Gastroesophageal sphincter (tissue), 4 donors: Measurements from ENCODE around the gene SERPINB13. TPM values are rescaled to one million over a fixed set of nuclear protein-coding genes. Genes with fewer than 3 reads are reported as not detected.

Experiments
- ATAC-seq: fragments of 150-250 bp; one replicate; pipeline ENCODE4 v1.9.1; 2016; ENCODE audit warnings: mild to moderate bottlenecking, moderate library complexity
- H3K27ac ChIP-seq, 4 donors: fragments of 200-600 bp; sonication (generic) in 3 of 4; 1 replicate in 3 of 4; 2 replicates in 1 of 4; pipeline ENCODE4 v1.5.1; 2016 to 2019
- H3K27me3 ChIP-seq: fragments of 200-600 bp; sonication (generic); one replicate; pipeline ENCODE4 v1.5.1; 2019
- H3K36me3 ChIP-seq, 2 donors: fragments of 200-600 bp; sonication (generic); one replicate each; pipeline ENCODE4 v1.5.1; 2019; ENCODE audit warnings: control low read depth in 1 of 2
- H3K4me1 ChIP-seq, 3 donors: fragments of 200-600 bp; sonication (generic); 1 replicate in 2 of 3; 2 replicates in 1 of 3; pipeline ENCODE4 v1.5.1; 2016 to 2019; ENCODE audit warnings: control low read depth in 2 of 3
- H3K4me3 ChIP-seq, 2 donors: fragments of 200-600 bp; sonication (generic); one replicate each; pipeline ENCODE4 v1.5.1; 2019; ENCODE audit warnings: mild to moderate bottlenecking in 1 of 2, moderate library complexity in 1 of 2
- H3K9me3 ChIP-seq, 3 donors: fragments of 200-600 bp; sonication (generic); one replicate each; pipeline ENCODE4 v1.5.1; 2017 to 2019; ENCODE audit warnings: control low read depth in 2 of 3
- CTCF ChIP-seq, 4 experiments: fragments of 200-600 bp in 2 of 4; fragments of 450-650 bp in 2 of 4; sonication (generic) in 1 of 4; IDR thresholded peaks; one replicate each; pipeline ENCODE4 v1.5.1; 2017 to 2019; ENCODE audit warnings: antibody characterized with exemption in 4 of 4, mild to moderate bottlenecking in 2 of 4, moderate library complexity in 2 of 4
- EP300 ChIP-seq: sonication (generic); formaldehyde crosslinking; IDR thresholded peaks from one replicate; pipeline ENCODE4 v1.6.1; 2017; ENCODE audit warnings: antibody characterized with exemption, mild to moderate bottlenecking
- POLR2A ChIP-seq, 2 donors: fragments of 450-650 bp; IDR thresholded peaks; one replicate each; pipeline ENCODE4 v1.6.1; 2017; ENCODE audit warnings: antibody characterized with exemption in 2 of 2, mild to moderate bottlenecking in 2 of 2, moderate library complexity in 1 of 2
- POLR2AphosphoS5 ChIP-seq: sonication (generic); formaldehyde crosslinking; IDR thresholded peaks from one replicate; pipeline ENCODE4 v1.6.1; 2017; ENCODE audit warnings: antibody characterized with exemption
- WGBS, 2 donors: methylation state at CpG; one replicate each; pipeline ENCODE4 v1.1.5; 2018; ENCODE audit warnings: low coverage in 1 of 2; 5-methylcytosine and 5-hydroxymethylcytosine counted together
- total RNA-seq, 4 donors: library from RNA; depleted of rRNA; stranded (reverse); fragments of >200 nt; gene quantifications; one replicate each; pipeline ENCODE4 v1.1.0, GENCODE V29; 2016

Gene SERPINB13
- total RNA-seq, 4 donors from 2014 or later, result 0.13 to 7.0 (median 0.97) TPM

GRCh38 chr18:63592471-63592870, 5.3 kb downstream of the SERPINB13 start:
- no peak for ATAC-seq
- Histone ChIP-seq H3K27me3 (no peaks in the 10 kb centered on the region), H3K4me3 (no peak overlapping the region), H3K27ac (no peak overlapping the region), H3K4me1 (no peaks in the 10 kb centered on the region), H3K36me3 (no peaks in the 10 kb centered on the region), H3K9me3 (no peaks in the 10 kb centered on the region)
- TF ChIP-seq EP300, result no peak
- no peak for TF ChIP-seq POLR2A (IDR thresholded peaks at IDR 0.05)
- no peak for TF ChIP-seq POLR2AphosphoS5
- no peak for TF ChIP-seq CTCF (IDR thresholded peaks at IDR 0.05)
- WGBS, 2 donors, result 25 to 40% methylated on average over 1 of the region's 1 CpG

GRCh38 chr18:63596964-63597363, 9.8 kb downstream of the SERPINB13 start:
- ATAC-seq, result no peak
- Histone ChIP-seq H3K36me3 (no peaks in the 10 kb centered on the region), H3K27ac (no peak overlapping the region), H3K27me3 (no peaks in the 10 kb centered on the region), H3K9me3 (no peaks in the 10 kb centered on the region), H3K4me1 (no peaks in the 10 kb centered on the region), H3K4me3 (no peak overlapping the region)
- WGBS, 2 donors, result 83 to 89% methylated on average over 4 to 14 of the region's 14 CpGs
- TF ChIP-seq POLR2AphosphoS5 (no peak), EP300 (no peak), CTCF (IDR thresholded peaks at IDR 0.05) (no peak), POLR2A (IDR thresholded peaks at IDR 0.05) (no peak)

GRCh38 chr18:63603355-63603754, 16.2 kb downstream of the SERPINB13 start:
- TF ChIP-seq CTCF (IDR thresholded peaks at IDR 0.05) (no peak), POLR2A (IDR thresholded peaks at IDR 0.05) (no peak), EP300 (no peak), POLR2AphosphoS5 (no peak)
- H3K27ac ChIP-seq, result no peak overlapping the region
- H3K4me3 ChIP-seq, result no peak overlapping the region
- no peaks in the 10 kb centered on the region for H3K4me1 ChIP-seq
- no peaks in the 10 kb centered on the region for H3K9me3 ChIP-seq
- no peak for ATAC-seq
- H3K27me3 ChIP-seq, result no peaks in the 10 kb centered on the region
- 43 to 73% methylated on average over 1 of the region's 1 CpG for WGBS, 2 donors
- no peaks in the 10 kb centered on the region for H3K36me3 ChIP-seq

GRCh38 chr18:63603772-63604171, 16.6 kb downstream of the SERPINB13 start:
- Histone ChIP-seq H3K4me1 (no peaks in the 10 kb centered on the region), H3K9me3 (no peaks in the 10 kb centered on the region), H3K27me3 (no peaks in the 10 kb centered on the region), H3K36me3 (no peaks in the 10 kb centered on the region), H3K27ac (no peak overlapping the region), H3K4me3 (no peak overlapping the region)
- no peak for ATAC-seq
- no peak for TF ChIP-seq POLR2AphosphoS5
- TF ChIP-seq CTCF (IDR thresholded peaks at IDR 0.05), result no peak
- no peak for TF ChIP-seq POLR2A (IDR thresholded peaks at IDR 0.05)
- TF ChIP-seq EP300, result no peak
- WGBS, 2 donors, result 33 to 53% methylated on average over 1 of the region's 1 CpG

GRCh38 chr18:63604791-63605567, 17.8 kb downstream of the SERPINB13 start:
- no peak for ATAC-seq
- Histone ChIP-seq H3K9me3 (no peaks in the 10 kb centered on the region), H3K36me3 (no peaks in the 10 kb centered on the region), H3K4me1 (no peaks in the 10 kb centered on the region), H3K4me3 (no peak overlapping the region), H3K27ac (no peak overlapping the region), H3K27me3 (no peaks in the 10 kb centered on the region)
- TF ChIP-seq CTCF (IDR thresholded peaks at IDR 0.05) (no peak), POLR2AphosphoS5 (no peak), EP300 (no peak), POLR2A (IDR thresholded peaks at IDR 0.05) (no peak)
- 63 to 81% methylated on average over 3 to 4 of the region's 4 CpGs for WGBS, 2 donors
